IPS-NIHi7 (cell line): ENCODE data around the gene RPS2.
A peak's percentile ranks its signal among the peaks of the same experiment; 100 is the strongest.
"Not testable (repeated sequence)": the region's sequence is repeated elsewhere in the genome, so short reads cannot be mapped to it uniquely, and the experiment has no call there.

Experiments used
- DNase-seq: peaks from one replicate; pipeline ENCODE4 v3.0.0; 2012; ENCODE audit warnings: mixed read lengths; ENCODE audit errors: extremely low spot score

Gene RPS2

DNA sequence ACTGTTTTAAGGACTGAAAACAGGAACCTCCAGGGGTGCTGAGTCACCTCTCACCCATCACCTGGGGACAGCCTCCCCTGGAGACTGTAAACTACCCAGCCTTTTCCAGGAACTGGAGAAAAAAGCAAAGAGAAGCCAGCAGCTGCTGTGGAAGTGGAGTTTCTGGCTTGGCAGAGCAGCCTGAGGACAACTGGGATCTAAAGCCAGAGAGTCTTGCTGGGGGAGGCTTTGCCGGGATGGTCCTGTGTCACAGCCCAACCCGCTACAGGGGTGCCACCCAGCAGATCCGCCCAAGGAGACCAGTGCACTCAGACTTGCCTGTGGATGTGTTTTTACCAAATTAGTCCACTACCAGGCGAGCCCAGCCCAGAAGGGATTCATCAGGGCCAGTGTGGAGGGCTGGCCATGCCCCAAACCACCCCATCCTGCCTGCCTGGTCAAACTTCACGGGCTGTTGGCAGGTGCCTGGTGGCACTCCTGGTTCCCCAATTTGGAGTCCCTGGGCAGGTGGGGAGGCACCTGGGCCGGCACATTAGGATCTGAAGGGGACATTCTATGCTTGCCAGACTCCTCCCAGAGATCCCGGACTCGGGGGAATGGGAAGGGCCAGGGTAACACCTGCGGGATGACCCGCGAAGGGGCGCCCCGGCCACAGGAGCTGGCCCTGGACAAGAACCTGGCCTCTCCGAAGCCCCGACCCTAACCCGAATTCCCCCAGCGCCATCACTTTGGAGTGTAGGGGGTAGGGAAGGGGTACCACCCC, 22.4 kb downstream of the RPS2 start:
- DNase-seq: no peak

DNA sequence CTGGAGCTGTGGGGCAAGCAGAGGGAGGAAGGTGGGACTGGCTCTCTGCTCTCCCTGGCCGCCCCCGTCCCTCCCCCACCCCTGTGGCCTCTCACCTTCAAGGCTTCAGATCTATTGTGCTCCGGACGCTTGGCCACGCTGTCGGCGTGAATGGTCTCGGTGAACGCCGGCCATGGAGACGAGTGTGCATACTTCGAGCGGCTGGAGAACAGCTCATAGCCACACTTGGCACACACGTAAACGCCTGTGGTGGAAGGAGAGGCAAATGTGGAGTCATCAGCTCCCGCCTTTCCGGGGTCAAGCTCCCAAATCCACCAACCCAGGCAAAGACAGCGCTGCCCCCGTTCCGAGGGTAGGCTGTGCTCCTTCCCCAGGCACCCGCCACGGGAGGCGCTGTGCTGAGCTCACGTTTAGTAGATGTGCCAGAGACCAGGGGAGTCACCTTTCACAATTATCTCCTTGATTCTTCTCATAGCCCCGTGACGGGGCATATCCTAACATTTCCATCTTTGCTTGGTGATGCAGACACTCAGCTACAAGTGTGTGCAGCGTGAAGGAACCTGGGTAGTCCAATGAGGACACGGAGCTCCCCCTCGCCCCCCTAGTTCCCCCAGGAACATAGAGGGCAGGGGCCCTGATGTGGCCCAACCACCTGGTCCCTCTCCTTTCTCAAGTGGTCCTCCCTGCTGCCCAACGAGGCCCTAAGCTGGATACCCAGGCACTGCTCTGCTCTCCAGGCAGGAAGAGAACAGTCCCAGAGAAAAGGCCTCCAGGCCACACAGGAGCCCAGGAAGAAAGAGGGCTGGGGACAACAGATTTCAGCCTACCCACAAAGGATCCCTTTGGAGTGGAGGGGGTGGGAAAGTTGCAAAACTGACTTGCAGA, 23.2 kb downstream of the RPS2 start:
- no peak for DNase-seq

DNA sequence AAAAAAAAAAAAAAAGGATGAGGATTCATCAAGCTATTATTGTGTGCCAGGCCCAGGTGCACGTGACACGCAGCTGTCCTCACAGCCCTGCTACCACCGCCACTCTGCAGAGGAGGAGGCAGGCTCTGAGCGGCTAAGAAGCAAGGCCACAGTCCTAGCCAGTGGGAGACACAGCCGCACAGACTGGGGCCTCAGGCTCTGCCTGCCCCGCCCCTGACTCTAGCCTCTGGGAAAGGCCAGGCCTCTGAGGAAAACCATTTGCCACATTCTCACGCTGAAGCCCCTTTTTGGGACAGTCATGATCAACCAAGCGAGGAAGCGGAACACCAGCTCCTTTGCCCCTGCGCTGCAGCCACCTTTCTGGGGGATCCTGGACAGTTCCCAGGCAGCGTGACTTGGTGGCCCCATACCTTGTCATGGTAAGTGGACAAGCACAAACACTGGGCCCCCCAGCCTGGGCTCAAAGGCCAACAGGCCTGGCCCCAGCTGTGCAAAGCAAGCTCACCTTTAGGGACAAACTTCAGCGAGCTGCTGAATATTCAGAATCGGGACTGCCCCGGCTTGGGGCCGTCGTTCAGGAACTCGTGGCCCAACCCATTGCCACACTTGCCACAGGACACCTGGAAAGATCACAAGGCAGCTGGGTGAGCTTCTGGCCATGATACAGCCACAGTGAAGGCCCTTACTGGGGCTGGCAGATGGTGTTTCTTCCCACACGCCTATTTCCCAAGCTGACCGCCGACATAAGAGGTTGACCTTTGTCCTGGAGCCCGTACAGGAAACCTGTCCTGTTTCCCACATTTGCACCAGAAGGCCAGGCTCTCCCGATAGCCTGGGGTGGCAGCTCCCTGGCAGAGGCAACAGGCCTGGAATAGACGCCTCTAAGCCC, 24.1 kb downstream of the RPS2 start:
- DNase-seq: no peak

DNA sequence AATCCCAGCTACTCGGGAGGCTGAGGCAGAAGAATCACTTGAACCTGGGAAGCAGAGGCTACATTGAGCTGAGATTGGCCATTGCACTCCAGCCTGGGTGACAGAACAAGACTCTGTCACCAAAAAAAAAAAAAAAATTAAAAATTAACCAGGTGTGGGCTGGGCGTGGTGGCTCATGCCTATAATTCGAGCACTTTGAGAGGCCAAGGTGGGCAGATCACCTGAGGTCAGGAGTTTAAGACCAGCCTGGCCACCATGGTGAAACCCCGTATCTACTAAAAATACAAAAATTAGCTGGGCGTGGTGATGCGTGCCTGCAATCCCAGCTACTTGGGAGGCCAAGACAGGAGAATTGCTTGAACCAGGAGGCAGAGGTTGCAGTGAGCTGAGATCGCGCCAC, 24.8 kb downstream of the RPS2 start:
- DNase-seq: not testable (repeated sequence)

DNA sequence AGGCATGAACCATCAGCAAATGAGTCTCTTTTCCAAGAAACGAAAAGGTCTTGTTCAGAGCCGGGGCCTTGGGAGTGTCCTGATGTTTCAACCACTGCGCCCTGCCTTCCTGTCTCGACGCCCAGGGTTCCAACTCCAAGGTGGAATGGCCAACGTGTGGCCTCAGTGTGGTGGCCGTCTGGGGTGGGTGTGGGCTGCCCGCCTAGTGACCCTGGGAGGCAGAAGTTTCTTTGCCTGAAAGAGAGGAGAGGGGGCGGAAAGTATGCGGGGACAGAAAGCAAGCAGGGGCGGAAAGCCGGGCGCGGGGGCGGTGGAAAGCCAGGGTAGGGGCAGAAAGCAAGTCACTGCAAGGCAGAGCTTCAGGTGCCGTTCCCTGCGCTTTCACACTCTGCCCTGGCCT, 25.7 kb downstream of the RPS2 start:
- DNase-seq: no peak

DNA sequence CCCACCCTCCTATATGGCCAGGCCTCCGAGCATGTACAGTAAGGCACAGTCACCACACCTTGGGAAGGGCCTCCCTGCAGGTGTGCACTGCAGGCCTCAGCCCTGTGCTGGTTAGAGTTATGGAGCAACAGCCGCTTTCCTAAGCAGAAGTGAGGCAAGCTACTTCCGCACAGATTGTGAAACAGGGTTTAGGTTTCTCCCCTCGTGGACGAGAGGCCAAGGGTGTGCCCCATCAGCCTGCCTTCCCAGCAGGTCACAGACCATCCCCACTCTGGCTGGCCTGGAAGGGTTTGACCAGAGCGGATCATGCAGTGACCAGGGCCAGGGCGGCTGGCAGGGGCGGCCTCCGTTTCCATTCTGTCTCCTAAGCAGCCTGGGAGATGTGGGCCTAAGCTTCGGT, 26.3 kb downstream of the RPS2 start:
- no peak for DNase-seq

DNA sequence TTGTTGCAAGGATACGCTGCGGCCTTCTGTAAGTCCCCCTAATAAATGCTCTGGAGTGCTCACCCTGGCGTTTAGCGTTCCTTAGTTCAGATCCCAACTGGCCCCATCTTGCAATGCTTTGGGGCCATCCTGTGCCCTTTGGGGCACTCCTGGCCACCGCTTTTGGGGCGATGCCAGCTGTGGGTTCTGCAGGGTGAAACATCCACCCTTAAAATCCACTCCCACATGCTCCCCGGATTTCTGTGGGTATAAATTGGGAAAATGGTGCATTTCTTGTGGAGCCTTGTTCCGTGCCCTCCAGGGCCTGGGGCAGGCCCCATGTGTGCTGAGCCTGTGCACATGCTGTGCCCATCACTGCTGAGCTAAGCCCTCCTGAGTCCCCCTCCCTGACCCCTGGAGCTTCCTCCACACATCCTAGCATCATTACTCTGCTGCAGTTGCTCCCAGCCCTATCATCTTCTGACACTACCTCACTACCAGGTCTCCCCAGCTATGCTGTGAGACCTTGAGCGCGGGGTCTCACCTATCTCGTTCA, 27.6 kb downstream of the RPS2 start:
- DNase-seq: no peak

DNA sequence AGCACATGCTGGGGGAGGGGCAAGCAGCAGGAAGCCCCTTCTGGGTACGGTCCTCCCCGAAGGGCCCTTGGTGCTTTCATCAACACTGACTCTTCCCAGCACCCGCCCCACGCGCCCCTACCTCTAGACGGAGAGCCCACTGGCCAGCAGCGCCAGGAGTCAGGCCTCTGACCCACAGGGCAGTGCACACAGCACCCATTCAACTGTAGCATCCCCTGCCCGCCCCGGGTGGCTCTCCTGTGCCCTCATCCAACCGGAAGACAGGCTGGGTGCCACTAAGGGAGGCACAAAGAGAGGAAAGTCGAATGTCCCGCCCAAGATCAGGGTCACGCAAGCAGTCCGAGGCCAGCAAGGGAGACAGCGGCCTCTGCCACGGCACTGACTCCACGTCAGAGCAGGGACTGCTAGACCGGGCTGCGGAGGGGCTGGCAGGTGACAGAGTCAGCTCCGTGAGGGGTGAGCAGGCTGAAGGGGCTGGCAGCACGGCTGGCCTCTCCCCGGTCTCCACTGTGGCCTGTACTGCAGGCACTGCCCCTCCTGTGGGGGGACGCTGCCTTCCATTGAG, 31.4 kb downstream of the RPS2 start:
- no peak for DNase-seq

DNA sequence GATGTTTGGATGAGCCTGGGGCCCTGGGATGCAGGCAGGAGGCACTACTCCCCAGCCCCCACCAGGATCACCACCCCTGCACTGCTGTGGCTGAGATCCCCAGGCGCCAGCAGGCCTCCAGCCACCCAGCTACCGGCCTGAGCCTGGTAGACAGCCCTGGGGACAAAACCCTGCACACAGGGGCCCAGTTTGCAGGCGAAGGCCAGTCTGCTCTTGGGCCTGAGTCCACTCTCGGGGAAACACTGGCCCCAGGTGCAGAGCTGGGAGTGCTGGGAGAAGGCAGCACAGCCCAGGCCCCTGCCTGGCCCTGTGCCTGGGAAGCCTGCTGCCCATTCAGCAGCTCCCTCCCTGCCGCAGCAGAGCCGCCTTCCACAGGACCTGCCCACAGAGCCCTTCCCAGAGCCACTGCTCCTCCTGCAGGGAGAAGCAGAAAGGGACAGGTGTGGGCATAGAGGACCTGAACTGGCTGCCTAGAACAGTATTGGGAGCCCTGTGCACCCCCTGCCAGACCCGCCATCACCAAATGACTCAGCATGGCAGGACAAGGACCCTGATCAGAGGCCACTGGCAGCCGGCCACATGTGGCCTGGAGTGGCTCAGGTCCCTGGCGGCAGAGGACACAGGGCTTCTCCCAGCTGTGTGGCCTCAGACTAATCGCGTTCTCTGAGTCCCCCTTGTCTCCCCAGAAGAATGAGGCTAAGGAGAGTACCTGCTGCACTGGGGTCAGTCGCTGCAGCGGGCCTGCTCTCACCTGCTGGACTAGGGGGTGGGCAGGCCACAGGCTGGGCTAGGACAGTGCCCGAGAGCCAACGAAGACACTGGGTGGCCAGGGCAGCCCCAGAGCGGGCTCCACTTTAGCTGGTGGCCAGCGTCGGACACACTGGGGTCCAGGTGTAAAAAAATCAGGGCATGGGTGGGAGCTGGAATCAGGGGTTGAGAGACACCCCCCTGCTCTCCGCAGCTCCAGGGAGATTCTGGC, 32.3 kb downstream of the RPS2 start:
- DNase-seq: no peak

DNA sequence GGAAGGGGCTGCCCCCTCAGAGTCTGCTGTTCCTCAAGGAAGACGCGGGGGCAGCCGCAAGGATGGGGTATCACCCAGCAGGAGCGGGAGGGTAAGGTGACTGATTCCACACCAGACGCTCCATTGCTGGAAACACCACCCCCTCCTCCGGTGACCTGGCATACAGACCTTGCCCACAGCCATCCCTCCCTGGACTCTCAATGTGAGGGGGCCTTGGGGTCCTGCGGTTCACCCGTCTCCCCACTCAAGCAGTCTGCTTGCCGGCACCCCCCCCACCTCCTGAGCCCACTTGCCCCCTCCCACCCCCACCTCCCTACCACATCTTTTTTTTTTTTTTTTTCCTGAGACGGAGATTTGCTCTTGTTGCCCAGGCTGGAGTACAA, 34.3 kb downstream of the RPS2 start:
- DNase-seq: no peak

DNA sequence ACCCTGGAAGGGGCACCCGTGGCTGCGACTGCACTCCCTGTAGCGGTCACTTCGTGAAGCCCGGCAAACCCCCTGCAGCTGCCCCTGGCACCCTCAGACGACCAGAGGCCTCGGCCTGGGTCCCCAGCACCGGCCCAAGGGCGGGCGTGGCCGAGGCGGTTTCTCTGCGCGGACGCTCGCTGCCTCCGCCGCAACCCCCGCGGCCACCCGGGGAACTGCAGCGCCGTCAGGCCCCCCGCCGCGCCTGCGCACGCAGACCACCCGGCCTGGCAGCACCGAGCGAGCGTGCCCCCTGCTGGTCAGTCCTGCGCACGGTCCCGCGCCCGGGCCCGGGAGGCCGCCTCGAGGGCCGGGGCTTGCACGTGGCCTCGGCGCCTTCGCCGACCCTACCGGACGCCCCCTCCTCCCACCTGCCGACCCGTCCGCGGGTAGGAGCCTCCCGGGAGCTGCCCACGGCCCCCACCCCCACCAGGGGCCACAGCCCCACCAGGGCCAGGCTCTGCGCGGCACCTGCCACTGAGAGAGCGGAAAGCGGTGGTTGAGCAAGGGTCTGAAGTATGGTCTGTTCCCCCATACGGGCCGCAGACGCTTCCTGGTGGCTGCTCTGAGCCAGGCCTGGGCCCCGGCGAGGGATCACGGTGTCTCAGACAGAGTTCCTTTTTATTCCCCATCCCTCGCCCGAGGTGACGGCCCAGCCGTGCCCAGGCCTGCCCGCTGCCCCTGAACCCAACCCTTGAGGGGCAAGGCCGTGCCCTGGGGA, 34.9 kb downstream of the RPS2 start:
- peak; percentile 92 for DNase-seq

DNA sequence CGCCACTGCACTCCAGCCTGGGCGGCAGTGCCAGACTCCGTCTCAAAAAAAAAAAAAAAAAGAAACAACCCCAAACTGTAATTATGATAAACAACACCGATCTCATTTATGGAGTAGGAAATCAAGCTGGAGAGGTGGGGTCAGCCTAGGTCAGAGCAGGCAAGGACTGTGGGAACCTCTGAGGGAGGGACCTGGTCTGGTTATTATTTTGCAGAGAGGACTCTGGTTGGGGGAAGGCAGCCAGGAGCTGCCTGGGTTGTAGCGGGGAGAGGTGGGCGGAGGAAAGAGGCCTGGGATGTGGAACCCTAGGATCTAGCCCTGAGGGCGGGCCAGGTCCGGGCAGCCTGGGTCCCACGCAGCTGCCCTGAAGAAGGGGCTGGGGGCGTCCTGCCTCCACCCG, 35.5 kb downstream of the RPS2 start:
- DNase-seq: no peak

DNA sequence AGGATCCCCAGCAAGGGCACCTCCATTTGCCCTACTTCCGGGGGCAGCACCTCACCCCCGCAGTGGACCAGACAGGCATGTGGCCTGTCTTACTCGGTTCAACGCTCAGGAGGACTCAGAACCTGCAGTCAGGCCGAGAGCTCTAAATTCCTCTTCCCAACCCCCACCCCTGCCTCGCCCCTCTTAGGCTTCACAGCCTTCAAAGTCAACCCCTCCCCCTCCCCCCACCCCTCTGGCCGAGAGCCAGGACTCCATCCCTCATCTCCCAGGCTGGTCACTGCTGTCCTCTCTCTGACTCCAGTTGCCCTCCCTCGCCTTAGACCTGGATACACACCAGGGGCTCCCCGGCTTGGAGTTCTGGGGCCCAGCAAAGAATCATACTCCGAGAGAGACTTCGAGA, 38.4 kb downstream of the RPS2 start:
- DNase-seq: no peak

DNA sequence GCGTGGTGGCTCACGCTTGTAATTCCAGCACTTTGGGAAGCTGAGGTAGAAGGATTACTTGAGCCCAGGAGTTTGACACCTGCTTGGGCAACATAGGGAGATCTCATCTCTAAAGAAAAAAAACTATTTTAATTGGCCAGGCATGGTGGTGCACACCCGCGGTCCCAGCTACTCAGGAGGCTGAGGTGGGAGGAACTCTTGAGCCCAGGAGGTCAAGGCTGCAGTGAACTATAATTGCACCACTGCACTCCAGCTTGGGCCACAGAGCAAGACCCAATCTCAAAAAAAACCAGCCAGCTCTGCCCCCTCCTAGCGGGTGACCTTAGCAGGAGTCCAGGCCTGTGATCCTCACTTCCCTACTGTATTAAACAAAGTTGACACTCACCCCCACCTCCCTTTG, 40.5 kb downstream of the RPS2 start:
- no peak for DNase-seq

DNA sequence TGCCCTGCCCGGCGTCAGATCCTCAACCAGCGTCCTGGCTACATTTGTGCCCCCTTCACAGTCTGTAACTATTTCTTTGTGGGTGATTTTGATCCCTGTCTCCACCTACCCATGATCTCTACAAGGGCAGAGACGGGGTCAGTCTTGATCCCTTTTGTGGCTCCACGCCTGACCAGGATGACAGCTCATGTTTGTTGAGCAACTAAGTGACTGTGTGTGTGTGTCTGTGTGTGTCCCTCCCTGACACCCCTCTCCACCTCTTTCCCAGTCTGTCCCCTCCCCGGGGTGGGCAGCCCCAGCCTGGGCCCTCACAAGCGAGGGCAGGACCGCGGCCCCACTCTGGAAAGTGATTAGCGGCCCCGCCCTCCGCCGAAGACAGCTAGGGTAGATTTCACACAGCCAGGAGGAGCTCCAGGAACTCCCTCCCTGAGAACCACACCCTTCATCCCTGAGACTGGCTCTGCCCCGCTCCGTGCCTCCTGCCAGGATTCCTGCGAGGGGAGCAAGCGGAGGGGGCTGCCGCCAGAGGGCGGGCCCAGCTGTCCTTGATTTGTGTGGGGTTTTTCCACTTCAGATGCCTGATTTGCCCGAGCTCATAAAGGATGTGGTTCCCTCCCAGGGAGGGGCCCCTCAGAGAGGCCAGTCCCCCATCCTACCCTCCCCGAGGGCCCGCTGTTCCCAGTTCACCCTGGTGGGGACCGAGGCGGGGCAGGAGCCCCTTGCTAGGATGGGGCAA, 41.2 kb downstream of the RPS2 start:
- DNase-seq: peak; percentile 64

DNA sequence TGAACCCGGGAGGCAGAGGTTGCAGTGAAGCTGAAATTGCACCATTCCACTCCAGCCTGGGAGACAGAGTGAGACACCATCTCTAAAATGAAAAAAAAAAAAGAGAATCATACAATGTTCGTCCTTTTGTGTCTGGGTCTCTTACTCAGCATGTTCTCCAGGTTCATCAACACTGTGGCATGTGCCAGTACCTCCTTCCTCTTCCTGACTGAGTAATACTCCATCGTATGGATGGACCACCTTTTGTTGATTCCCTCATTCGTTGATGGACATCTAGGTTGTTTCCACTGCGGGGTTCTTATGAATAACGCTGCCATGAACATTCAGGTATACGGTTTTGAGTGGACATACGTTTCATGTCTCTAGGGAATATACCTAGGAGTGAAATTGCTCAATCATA, 42.3 kb downstream of the RPS2 start:
- DNase-seq: no peak

DNA sequence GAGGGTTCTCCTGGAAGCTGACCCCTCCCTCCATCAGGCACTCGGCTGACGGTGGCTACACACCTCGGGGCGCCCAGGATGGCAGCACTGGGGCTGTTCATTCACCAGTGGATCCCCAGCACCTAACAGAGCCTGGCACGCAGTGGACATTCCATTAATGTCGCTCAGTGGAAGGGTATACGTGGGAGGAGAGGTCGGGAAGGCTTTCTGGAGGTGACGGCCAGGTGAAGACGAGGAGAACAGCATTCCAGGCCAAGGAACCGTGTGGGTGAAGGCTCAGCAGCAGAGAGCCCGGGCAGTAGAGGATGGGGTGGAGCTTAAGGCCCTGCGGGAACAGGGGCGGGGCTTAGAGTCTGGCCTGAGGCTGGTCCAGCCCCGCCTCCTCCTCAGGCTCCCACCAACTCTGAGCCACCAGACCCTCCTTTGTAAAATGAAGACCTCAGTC, 43.9 kb downstream of the RPS2 start:
- DNase-seq: peak; percentile 86

DNA sequence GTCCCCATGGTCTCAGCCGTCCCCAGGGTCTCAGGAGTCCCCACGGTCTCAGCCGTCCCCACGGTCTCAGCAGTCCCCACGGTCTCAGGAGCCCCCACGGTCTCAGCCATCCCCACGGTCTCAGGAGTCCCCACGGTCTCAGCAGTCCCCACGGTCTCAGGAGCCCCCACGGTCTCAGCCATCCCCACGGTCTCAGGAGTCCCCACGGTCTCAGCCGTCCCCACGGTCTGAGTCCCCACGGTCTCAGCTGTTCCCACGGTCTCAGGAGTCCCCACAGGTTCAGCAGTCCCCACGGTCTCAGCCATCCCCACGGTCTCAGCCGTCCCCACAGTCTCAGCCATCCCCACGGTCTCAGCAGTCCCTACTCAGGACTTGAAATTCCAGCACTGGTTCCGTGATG, 44.5 kb downstream of the RPS2 start:
- not testable (repeated sequence) for DNase-seq
